Measurements from ENCODE around the gene STAG1.
"Not testable (repeated sequence)": the region's sequence is repeated elsewhere in the genome, so short reads cannot be mapped to it uniquely, and the experiment has no call there.

STAG1 gene

GRCh38 chr3:136380530-136380929, 371.6 kb downstream of the STAG1 start:
- Histone ChIP-seq H4K8ac (ENCODE audit: low read depth, low read length) (no peak overlapping the region), H3K4me2 (ENCODE audit: low read length) (no peak overlapping the region), H2BK15ac (replicated peaks; ENCODE audit: low read depth) (no peak overlapping the region), H3K4me1 (ENCODE audit: control insufficient read depth, low read depth, low read length) (no peaks in the 10 kb centered on the region), H3K79me2 (ENCODE audit: control insufficient read depth, insufficient read depth, low read length) (no peaks in the 10 kb centered on the region), H2BK120ac (ENCODE audit: low read depth, low read length) (no peak overlapping the region), H3K4ac (ENCODE audit: low read depth, low read length) (no peak overlapping the region), H3K4me3 (ENCODE audit: low read length) (no peak overlapping the region), H3K56ac (ENCODE audit: low read length) (no peak overlapping the region), H3K23ac (ENCODE audit: low read length) (no peak overlapping the region), H3K9ac (ENCODE audit: low read length) (no peak overlapping the region), H3K79me1 (ENCODE audit: low read length) (no peaks in the 10 kb centered on the region), H3K27ac (ENCODE audit: low read depth, low read length) (no peak overlapping the region), H4K5ac (ENCODE audit: low read length) (no peak overlapping the region), H2BK5ac (ENCODE audit: low read length) (no peak overlapping the region), H3K36me3 (ENCODE audit: control insufficient read depth, insufficient read depth, low read length) (no peaks in the 10 kb centered on the region), H3K18ac (ENCODE audit: low read length) (no peak overlapping the region), H3K27me3 (ENCODE audit: insufficient read depth, low read length, poor library complexity) (no peaks in the 10 kb centered on the region), H2AK5ac (ENCODE audit: low read length) (no peak overlapping the region)
- WGBS (ENCODE audit: extremely low coverage, insufficient coverage, low lambda C conversion rate), result no CpG with 5 or more reads among the region's 6 CpGs
- no peak for DNase-seq

- Histone ChIP-seq H4K8ac (ENCODE audit: low read depth, low read length) (no peak overlapping the region), H3K27me3 (ENCODE audit: insufficient read depth, low read length, poor library complexity) (no peaks in the 10 kb centered on the region), H3K79me2 (ENCODE audit: control insufficient read depth, insufficient read depth, low read length) (no peaks in the 10 kb centered on the region), H3K4me3 (ENCODE audit: low read length) (no peak overlapping the region), H4K5ac (ENCODE audit: low read length) (no peak overlapping the region), H2AK5ac (ENCODE audit: low read length) (no peak overlapping the region), H2BK120ac (ENCODE audit: low read depth, low read length) (no peak overlapping the region), H3K23ac (ENCODE audit: low read length) (no peak overlapping the region), H3K4me2 (ENCODE audit: low read length) (no peak overlapping the region), H2BK5ac (ENCODE audit: low read length) (no peak overlapping the region), H3K79me1 (ENCODE audit: low read length) (no peaks in the 10 kb centered on the region), H3K27ac (ENCODE audit: low read depth, low read length) (no peak overlapping the region), H3K18ac (ENCODE audit: low read length) (no peak overlapping the region), H3K4me1 (ENCODE audit: control insufficient read depth, low read depth, low read length) (no peaks in the 10 kb centered on the region), H3K36me3 (ENCODE audit: control insufficient read depth, insufficient read depth, low read length) (no peaks in the 10 kb centered on the region), H3K4ac (ENCODE audit: low read depth, low read length) (no peak overlapping the region), H2BK15ac (replicated peaks; ENCODE audit: low read depth) (no peak overlapping the region), H3K56ac (ENCODE audit: low read length) (no peak overlapping the region), H3K9ac (ENCODE audit: low read length) (no peak overlapping the region)
- no peak for DNase-seq
- no CpG with 5 or more reads among the region's 1 CpG for WGBS (ENCODE audit: extremely low coverage, insufficient coverage, low lambda C conversion rate)
These were observed 374.2 kb downstream of the STAG1 start for GRCh38 chr3:136378011-136378410.

- Histone ChIP-seq H3K36me3 (ENCODE audit: control insufficient read depth, insufficient read depth, low read length) (no peaks in the 10 kb centered on the region), H3K9ac (ENCODE audit: low read length) (no peak overlapping the region), H4K8ac (ENCODE audit: low read depth, low read length) (no peak overlapping the region), H3K4me3 (ENCODE audit: low read length) (no peak overlapping the region), H3K79me2 (ENCODE audit: control insufficient read depth, insufficient read depth, low read length) (no peaks in the 10 kb centered on the region), H3K56ac (ENCODE audit: low read length) (no peak overlapping the region), H2BK15ac (replicated peaks; ENCODE audit: low read depth) (no peak overlapping the region), H4K5ac (ENCODE audit: low read length) (no peak overlapping the region), H3K18ac (ENCODE audit: low read length) (no peak overlapping the region), H3K27me3 (ENCODE audit: insufficient read depth, low read length, poor library complexity) (no peaks in the 10 kb centered on the region), H3K27ac (ENCODE audit: low read depth, low read length) (no peak overlapping the region), H3K79me1 (ENCODE audit: low read length) (no peaks in the 10 kb centered on the region), H2BK5ac (ENCODE audit: low read length) (no peak overlapping the region), H3K23ac (ENCODE audit: low read length) (no peak overlapping the region), H2BK120ac (ENCODE audit: low read depth, low read length) (no peak overlapping the region), H3K4ac (ENCODE audit: low read depth, low read length) (no peak overlapping the region), H2AK5ac (ENCODE audit: low read length) (no peak overlapping the region), H3K4me2 (ENCODE audit: low read length) (no peak overlapping the region), H3K4me1 (ENCODE audit: control insufficient read depth, low read depth, low read length) (no peaks in the 10 kb centered on the region)
- no peak for DNase-seq
- WGBS (ENCODE audit: extremely low coverage, insufficient coverage, low lambda C conversion rate), result no CpG with 5 or more reads among the region's 2 CpGs
These were observed 374.7 kb downstream of the STAG1 start for GRCh38 chr3:136377508-136377907.

- H3K56ac ChIP-seq (ENCODE audit: low read length), result not testable (repeated sequence)
These were observed 376.4 kb downstream of the STAG1 start for GRCh38 chr3:136375800-136376199.

GRCh38 chr3:136366289-136366688, 385.9 kb downstream of the STAG1 start:
- H3K23ac ChIP-seq (ENCODE audit: low read length), result no peak overlapping the region
- no peak overlapping the region for H3K56ac ChIP-seq (ENCODE audit: low read length)
- no peak overlapping the region for H2BK15ac ChIP-seq (replicated peaks; ENCODE audit: low read depth)
- no peak overlapping the region for H3K18ac ChIP-seq (ENCODE audit: low read length)
- H3K9ac ChIP-seq (ENCODE audit: low read length), result no peak overlapping the region
- no peak overlapping the region for H2BK5ac ChIP-seq (ENCODE audit: low read length)
- H3K4me2 ChIP-seq (ENCODE audit: low read length), result no peak overlapping the region
- H3K36me3 ChIP-seq (ENCODE audit: control insufficient read depth, insufficient read depth, low read length), result no peaks in the 10 kb centered on the region
- no peaks in the 10 kb centered on the region for H3K27me3 ChIP-seq (ENCODE audit: insufficient read depth, low read length, poor library complexity)
- no peak overlapping the region for H2BK120ac ChIP-seq (ENCODE audit: low read depth, low read length)
- H2AK5ac ChIP-seq (ENCODE audit: low read length), result no peak overlapping the region
- H3K27ac ChIP-seq (ENCODE audit: low read depth, low read length), result no peak overlapping the region
- no peaks in the 10 kb centered on the region for H3K79me2 ChIP-seq (ENCODE audit: control insufficient read depth, insufficient read depth, low read length)
- H4K8ac ChIP-seq (ENCODE audit: low read depth, low read length), result no peak overlapping the region
- H3K4ac ChIP-seq (ENCODE audit: low read depth, low read length), result no peak overlapping the region
- H3K79me1 ChIP-seq (ENCODE audit: low read length), result no peaks in the 10 kb centered on the region
- no peak overlapping the region for H3K4me3 ChIP-seq (ENCODE audit: low read length)
- no peak overlapping the region for H4K5ac ChIP-seq (ENCODE audit: low read length)
- H3K4me1 ChIP-seq (ENCODE audit: control insufficient read depth, low read depth, low read length), result no peaks in the 10 kb centered on the region
- no peak for DNase-seq

More at GRCh38 chr3:136375800-136376199, 376.4 kb downstream of the STAG1 start:
- not testable (repeated sequence) for H2BK120ac ChIP-seq (ENCODE audit: low read depth, low read length); H2BK15ac ChIP-seq (replicated peaks; ENCODE audit: low read depth); H3K18ac ChIP-seq (ENCODE audit: low read length); DNase-seq; H3K4ac ChIP-seq (ENCODE audit: low read depth, low read length); H3K23ac ChIP-seq (ENCODE audit: low read length); H3K36me3 ChIP-seq (ENCODE audit: control insufficient read depth, insufficient read depth, low read length); H4K5ac ChIP-seq (ENCODE audit: low read length); H3K4me2 ChIP-seq (ENCODE audit: low read length); H3K79me2 ChIP-seq (ENCODE audit: control insufficient read depth, insufficient read depth, low read length); H2AK5ac ChIP-seq (ENCODE audit: low read length); H3K4me3 ChIP-seq (ENCODE audit: low read length); H3K27me3 ChIP-seq (ENCODE audit: insufficient read depth, low read length, poor library complexity); H3K9ac ChIP-seq (ENCODE audit: low read length); H4K8ac ChIP-seq (ENCODE audit: low read depth, low read length); H2BK5ac ChIP-seq (ENCODE audit: low read length); H3K79me1 ChIP-seq (ENCODE audit: low read length); H3K27ac ChIP-seq (ENCODE audit: low read depth, low read length); H3K4me1 ChIP-seq (ENCODE audit: control insufficient read depth, low read depth, low read length)
- WGBS (ENCODE audit: extremely low coverage, insufficient coverage, low lambda C conversion rate), result no CpG with 5 or more reads among the region's 5 CpGs

GRCh38 chr3:136353461-136353860, 398.7 kb downstream of the STAG1 start:
- Histone ChIP-seq H3K23ac (ENCODE audit: low read length) (no peak overlapping the region), H3K4ac (ENCODE audit: low read depth, low read length) (no peak overlapping the region), H3K56ac (ENCODE audit: low read length) (no peak overlapping the region), H3K4me1 (ENCODE audit: control insufficient read depth, low read depth, low read length) (no peaks in the 10 kb centered on the region), H3K36me3 (ENCODE audit: control insufficient read depth, insufficient read depth, low read length) (no peaks in the 10 kb centered on the region), H2BK15ac (replicated peaks; ENCODE audit: low read depth) (no peak overlapping the region), H3K18ac (ENCODE audit: low read length) (no peak overlapping the region), H3K4me3 (ENCODE audit: low read length) (no peak overlapping the region), H3K79me1 (ENCODE audit: low read length) (no peaks in the 10 kb centered on the region), H4K5ac (ENCODE audit: low read length) (no peak overlapping the region), H3K4me2 (ENCODE audit: low read length) (no peak overlapping the region), H3K9ac (ENCODE audit: low read length) (no peak overlapping the region), H2AK5ac (ENCODE audit: low read length) (no peak overlapping the region), H4K8ac (ENCODE audit: low read depth, low read length) (no peak overlapping the region), H3K27ac (ENCODE audit: low read depth, low read length) (no peak overlapping the region), H3K79me2 (ENCODE audit: control insufficient read depth, insufficient read depth, low read length) (no peaks in the 10 kb centered on the region), H3K27me3 (ENCODE audit: insufficient read depth, low read length, poor library complexity) (no peaks in the 10 kb centered on the region), H2BK120ac (ENCODE audit: low read depth, low read length) (no peak overlapping the region), H2BK5ac (ENCODE audit: low read length) (no peak overlapping the region)
- WGBS (ENCODE audit: extremely low coverage, insufficient coverage, low lambda C conversion rate), result no CpG with 5 or more reads among the region's 2 CpGs
- no peak for DNase-seq
